A549 (cell line): ENCODE data around the gene SCYGR8.

ENCODE experiments used
- CBX2 ChIP-seq: fragments of 200-600 bp; sonication (generic); IDR thresholded peaks from 2 replicates; pipeline ENCODE4 v1.6.1; 2016; ENCODE audit warnings: low read depth, mild to moderate bottlenecking, borderline replicate concordance
- EP300 ChIP-seq, 2 experiments: fragments of >200 bp; sonication (Bioruptor Twin); formaldehyde crosslinking; IDR thresholded peaks; 2 replicates in 1 of 2; 3 replicates in 1 of 2; pipeline ENCODE4 v1.6.1; 2016 to 2017
- JUN ChIP-seq, 2 experiments: fragments of >200 bp; sonication (Bioruptor Twin); formaldehyde crosslinking; IDR thresholded peaks; 2 replicates in 1 of 2; 3 replicates in 1 of 2; pipeline ENCODE4 v1.6.1; 2016 to 2017
- JUNB ChIP-seq: fragments of >200 bp; sonication (Bioruptor Twin); formaldehyde crosslinking; IDR thresholded peaks from 2 replicates; pipeline ENCODE4 v1.6.1; 2016
- KDM1A ChIP-seq: fragments of 200-600 bp; sonication (generic); IDR thresholded peaks from 2 replicates; pipeline ENCODE4 v1.6.1; 2016; ENCODE audit warnings: low read depth, mild to moderate bottlenecking
- PHF8 ChIP-seq: fragments of 200-600 bp; sonication (generic); IDR thresholded peaks from 2 replicates; pipeline ENCODE4 v1.6.1; 2016; ENCODE audit warnings: low read depth, mild to moderate bottlenecking, antibody characterized with exemption, moderate library complexity, borderline replicate concordance
- POLR2A ChIP-seq: IDR thresholded peaks from 2 replicates; pipeline ENCODE4 v1.6.1; 2012; ENCODE audit warnings: mild to moderate bottlenecking, low read length
- RAD21 ChIP-seq, 2 experiments: fragments of >200 bp in 1 of 2; sonication (Bioruptor Twin) in 1 of 2; formaldehyde crosslinking in 1 of 2; IDR thresholded peaks in 1 of 2; conservative IDR thresholded peaks in 1 of 2; 2 replicates in 1 of 2; 3 replicates in 1 of 2; pipeline ENCODE4 v1.6.1; 2012 to 2018; ENCODE audit warnings: inconsistent platforms in 1 of 2
- RCOR1 ChIP-seq: fragments of 150-350 bp; IDR thresholded peaks from 2 replicates; pipeline ENCODE4 v1.6.1; 2014; ENCODE audit warnings: antibody characterized with exemption, low read length, low read depth
- SMC3 ChIP-seq: fragments of >200 bp; sonication (Bioruptor Twin); formaldehyde crosslinking; IDR thresholded peaks from 3 replicates; pipeline ENCODE4 v1.6.1; 2018; ENCODE audit warnings: inconsistent platforms
- TF ChIP-seq, protein P1 (sequence below): IDR thresholded peaks from 2 replicates; pipeline ENCODE4 v1.6.1; 2012
- TF ChIP-seq, protein P2 (sequence below): fragments of 200-600 bp; sonication (generic); IDR thresholded peaks from 2 replicates; pipeline ENCODE4 v1.6.1; 2016; ENCODE audit warnings: antibody characterized with exemption, mild to moderate bottlenecking, moderate library complexity
- TF ChIP-seq, protein P3 (sequence below): fragments of >200 bp; sonication (Bioruptor Twin); formaldehyde crosslinking; IDR thresholded peaks from 3 replicates; pipeline ENCODE4 v1.5.1; 2016

DNA sequence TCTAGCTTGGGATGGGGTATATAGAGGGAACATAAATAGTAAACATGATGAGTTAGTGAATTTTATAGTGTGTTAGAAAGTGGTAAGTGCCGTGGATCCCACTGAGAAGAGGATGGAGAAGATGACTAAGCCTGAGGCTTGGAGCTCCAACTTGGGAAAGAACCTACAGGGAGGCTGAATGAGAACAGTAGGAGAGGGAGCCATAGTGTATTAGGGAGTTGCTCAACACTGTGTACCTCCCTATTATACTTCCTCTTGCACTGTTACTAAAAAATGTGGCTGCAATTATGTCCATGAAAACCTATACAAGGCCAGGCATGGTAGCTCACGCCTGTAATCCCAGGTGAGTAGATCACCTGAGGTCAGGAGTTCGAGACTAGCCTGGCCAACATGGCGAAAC lies 25.0 kb upstream of the SCYGR8 start:
- TF ChIP-seq, protein P1, sequence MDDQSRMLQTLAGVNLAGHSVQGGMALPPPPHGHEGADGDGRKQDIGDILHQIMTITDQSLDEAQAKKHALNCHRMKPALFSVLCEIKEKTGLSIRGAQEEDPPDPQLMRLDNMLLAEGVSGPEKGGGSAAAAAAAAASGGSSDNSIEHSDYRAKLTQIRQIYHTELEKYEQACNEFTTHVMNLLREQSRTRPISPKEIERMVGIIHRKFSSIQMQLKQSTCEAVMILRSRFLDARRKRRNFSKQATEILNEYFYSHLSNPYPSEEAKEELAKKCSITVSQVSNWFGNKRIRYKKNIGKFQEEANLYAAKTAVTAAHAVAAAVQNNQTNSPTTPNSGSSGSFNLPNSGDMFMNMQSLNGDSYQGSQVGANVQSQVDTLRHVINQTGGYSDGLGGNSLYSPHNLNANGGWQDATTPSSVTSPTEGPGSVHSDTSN = no peak
- TF ChIP-seq SMC3 = no peak
- TF ChIP-seq RCOR1 = no peak
- TF ChIP-seq EP300 (IDR thresholded peaks at IDR 0.05) = no peak
- TF ChIP-seq, protein P2, sequence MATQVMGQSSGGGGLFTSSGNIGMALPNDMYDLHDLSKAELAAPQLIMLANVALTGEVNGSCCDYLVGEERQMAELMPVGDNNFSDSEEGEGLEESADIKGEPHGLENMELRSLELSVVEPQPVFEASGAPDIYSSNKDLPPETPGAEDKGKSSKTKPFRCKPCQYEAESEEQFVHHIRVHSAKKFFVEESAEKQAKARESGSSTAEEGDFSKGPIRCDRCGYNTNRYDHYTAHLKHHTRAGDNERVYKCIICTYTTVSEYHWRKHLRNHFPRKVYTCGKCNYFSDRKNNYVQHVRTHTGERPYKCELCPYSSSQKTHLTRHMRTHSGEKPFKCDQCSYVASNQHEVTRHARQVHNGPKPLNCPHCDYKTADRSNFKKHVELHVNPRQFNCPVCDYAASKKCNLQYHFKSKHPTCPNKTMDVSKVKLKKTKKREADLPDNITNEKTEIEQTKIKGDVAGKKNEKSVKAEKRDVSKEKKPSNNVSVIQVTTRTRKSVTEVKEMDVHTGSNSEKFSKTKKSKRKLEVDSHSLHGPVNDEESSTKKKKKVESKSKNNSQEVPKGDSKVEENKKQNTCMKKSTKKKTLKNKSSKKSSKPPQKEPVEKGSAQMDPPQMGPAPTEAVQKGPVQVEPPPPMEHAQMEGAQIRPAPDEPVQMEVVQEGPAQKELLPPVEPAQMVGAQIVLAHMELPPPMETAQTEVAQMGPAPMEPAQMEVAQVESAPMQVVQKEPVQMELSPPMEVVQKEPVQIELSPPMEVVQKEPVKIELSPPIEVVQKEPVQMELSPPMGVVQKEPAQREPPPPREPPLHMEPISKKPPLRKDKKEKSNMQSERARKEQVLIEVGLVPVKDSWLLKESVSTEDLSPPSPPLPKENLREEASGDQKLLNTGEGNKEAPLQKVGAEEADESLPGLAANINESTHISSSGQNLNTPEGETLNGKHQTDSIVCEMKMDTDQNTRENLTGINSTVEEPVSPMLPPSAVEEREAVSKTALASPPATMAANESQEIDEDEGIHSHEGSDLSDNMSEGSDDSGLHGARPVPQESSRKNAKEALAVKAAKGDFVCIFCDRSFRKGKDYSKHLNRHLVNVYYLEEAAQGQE = no peak
- TF ChIP-seq PHF8 = no peak
- no peak for TF ChIP-seq RAD21 (conservative IDR thresholded peaks at IDR 0.05 in 1 of 2, IDR thresholded peaks at IDR 0.05 in 1 of 2)
- TF ChIP-seq, protein P3, sequence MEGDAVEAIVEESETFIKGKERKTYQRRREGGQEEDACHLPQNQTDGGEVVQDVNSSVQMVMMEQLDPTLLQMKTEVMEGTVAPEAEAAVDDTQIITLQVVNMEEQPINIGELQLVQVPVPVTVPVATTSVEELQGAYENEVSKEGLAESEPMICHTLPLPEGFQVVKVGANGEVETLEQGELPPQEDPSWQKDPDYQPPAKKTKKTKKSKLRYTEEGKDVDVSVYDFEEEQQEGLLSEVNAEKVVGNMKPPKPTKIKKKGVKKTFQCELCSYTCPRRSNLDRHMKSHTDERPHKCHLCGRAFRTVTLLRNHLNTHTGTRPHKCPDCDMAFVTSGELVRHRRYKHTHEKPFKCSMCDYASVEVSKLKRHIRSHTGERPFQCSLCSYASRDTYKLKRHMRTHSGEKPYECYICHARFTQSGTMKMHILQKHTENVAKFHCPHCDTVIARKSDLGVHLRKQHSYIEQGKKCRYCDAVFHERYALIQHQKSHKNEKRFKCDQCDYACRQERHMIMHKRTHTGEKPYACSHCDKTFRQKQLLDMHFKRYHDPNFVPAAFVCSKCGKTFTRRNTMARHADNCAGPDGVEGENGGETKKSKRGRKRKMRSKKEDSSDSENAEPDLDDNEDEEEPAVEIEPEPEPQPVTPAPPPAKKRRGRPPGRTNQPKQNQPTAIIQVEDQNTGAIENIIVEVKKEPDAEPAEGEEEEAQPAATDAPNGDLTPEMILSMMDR = no peak
- TF ChIP-seq KDM1A = no peak
- no peak for TF ChIP-seq JUNB
- TF ChIP-seq JUN (IDR thresholded peaks at IDR 0.05) = no peak
- no peak for TF ChIP-seq CBX2
- no peak for TF ChIP-seq POLR2A
